Rectal smooth muscle tissue (tissue), 1 donor: ENCODE results near the gene CELA2B.

Experiments used
- H3K27ac ChIP-seq: one replicate; pipeline ENCODE4 v1.7.0; 2013; ENCODE audit warnings: low read depth, low read length, inconsistent platforms
- H3K27me3 ChIP-seq: one replicate; pipeline ENCODE4 v1.7.0; 2013; ENCODE audit warnings: low read length; ENCODE audit not compliant: control insufficient read depth, insufficient read depth
- H3K36me3 ChIP-seq: one replicate; pipeline ENCODE4 v1.7.0; 2013; ENCODE audit warnings: low read length; ENCODE audit not compliant: control insufficient read depth, insufficient read depth
- H3K4me1 ChIP-seq: one replicate; pipeline ENCODE4 v1.7.0; 2013; ENCODE audit warnings: low read length; ENCODE audit not compliant: control insufficient read depth, insufficient read depth
- H3K4me3 ChIP-seq: one replicate; pipeline ENCODE4 v1.7.0; 2013; ENCODE audit warnings: low read length
- H3K9ac ChIP-seq: one replicate; pipeline ENCODE4 v1.7.0; 2013; ENCODE audit warnings: low read length

CELA2B gene

DNA sequence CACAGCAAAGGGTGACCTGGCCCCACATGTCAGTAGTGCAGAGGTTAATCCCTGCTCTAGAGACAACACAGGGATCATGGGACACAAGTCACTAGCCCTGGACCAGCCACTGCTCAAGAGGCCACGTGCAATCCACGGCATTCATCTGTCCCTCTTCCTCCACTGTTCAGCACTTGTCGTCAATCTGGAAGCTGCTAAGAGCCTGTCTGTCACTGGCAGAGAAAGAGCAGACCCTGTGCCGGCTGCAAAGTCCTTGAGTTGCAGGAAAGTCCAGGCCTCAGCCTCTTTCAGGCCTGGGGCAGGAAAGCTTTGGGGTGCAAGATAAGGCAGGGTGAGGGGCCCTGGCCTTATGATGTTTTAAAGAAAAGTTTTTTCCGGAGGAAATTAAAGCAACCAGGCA, 16.7 kb downstream of the CELA2B start:
- Histone ChIP-seq H3K27ac (no peak overlapping the region), H3K4me1 (no peaks in the 10 kb centered on the region), H3K36me3 (peaks cover 13% of the 10 kb centered on the region), H3K27me3 (no peaks in the 10 kb centered on the region), H3K4me3 (no peak overlapping the region), H3K9ac (no peak overlapping the region)

DNA sequence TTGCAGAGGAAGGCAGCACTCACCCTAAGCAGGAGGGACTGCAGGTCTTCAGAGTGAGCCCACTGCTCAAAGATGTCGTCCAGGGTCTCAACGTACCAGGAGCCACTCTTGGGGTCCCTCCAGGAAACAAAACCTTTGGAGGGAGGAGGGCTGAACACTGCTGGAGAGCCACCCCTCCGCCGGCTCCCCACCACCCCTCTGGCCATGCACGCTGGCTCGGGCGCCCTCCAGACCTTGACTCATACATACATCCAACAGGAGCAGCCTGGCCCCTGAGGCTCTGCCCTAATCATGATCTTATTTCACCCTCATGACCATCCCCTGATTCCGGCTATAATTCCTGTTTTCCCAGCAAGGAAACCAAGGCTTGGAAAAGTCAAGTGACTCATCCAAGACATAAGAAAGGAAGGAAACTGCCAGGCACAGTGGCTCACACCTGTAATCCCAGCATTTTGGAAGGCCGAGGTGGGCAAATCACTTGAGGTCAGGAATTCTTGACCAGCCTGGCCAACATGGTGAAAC, 18.0 kb downstream of the CELA2B start:
- no peaks in the 10 kb centered on the region for H3K4me1 ChIP-seq
- no peak overlapping the region for H3K27ac ChIP-seq

DNA sequence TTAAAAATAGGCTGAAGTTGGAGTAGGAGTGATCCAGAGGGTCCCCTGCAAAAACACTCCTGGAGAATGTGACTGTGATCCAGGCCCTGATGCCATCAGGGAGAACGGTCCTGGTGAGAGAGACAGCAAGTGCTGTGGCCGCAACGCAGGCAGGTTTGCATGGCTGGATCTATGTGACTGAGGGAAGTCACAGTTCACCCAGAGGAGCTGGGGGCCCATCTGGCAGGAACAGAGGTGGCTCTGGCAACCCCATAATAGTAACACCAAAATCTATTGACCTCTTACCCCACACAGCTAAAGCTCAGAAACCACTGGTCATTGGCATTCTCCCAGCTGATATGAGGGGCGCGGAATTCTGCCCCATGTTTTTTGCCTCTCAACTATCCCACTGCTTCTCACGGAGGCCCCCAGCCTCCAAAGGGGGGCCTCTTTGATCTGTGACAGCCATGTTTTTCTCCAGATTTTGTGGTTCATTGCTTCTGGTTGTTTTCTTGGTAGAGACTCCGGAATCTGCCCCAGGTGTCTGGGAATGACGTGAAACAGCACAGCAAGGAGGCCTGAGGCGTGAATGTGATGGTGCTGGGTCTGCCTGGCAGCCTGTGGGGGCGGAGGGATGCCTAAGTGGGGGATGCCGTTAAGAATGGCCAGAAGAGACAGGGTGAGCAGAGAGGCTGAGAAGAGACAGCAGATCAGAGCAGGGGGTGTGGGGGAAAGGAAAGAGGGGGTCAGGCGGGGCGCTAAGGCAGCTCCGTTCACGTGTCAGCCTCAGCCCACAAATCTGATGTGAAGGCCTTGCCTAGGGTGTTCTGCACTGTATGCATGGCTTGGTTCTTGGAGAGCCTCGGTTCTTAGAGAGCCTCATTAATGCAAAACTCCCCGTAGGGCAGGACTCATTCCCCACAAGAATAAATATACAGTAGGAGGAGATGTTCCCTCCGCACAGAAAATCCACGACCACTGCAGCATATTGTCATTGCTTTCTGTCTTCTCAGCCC, 24.6 kb downstream of the CELA2B start:
- no peak overlapping the region for H3K27ac ChIP-seq
- H3K27me3 ChIP-seq, result no peaks in the 10 kb centered on the region
- peaks cover 4% of the 10 kb centered on the region for H3K36me3 ChIP-seq
- H3K4me1 ChIP-seq, result no peaks in the 10 kb centered on the region
- no peak overlapping the region for H3K4me3 ChIP-seq
- H3K9ac ChIP-seq, result no peak overlapping the region

More for the DNA sequence above, 18.0 kb downstream of the CELA2B start:
- no peak overlapping the region for H3K4me3 ChIP-seq
- H3K9ac ChIP-seq, result no peak overlapping the region
- peaks cover 13% of the 10 kb centered on the region for H3K36me3 ChIP-seq
- no peaks in the 10 kb centered on the region for H3K27me3 ChIP-seq

DNA sequence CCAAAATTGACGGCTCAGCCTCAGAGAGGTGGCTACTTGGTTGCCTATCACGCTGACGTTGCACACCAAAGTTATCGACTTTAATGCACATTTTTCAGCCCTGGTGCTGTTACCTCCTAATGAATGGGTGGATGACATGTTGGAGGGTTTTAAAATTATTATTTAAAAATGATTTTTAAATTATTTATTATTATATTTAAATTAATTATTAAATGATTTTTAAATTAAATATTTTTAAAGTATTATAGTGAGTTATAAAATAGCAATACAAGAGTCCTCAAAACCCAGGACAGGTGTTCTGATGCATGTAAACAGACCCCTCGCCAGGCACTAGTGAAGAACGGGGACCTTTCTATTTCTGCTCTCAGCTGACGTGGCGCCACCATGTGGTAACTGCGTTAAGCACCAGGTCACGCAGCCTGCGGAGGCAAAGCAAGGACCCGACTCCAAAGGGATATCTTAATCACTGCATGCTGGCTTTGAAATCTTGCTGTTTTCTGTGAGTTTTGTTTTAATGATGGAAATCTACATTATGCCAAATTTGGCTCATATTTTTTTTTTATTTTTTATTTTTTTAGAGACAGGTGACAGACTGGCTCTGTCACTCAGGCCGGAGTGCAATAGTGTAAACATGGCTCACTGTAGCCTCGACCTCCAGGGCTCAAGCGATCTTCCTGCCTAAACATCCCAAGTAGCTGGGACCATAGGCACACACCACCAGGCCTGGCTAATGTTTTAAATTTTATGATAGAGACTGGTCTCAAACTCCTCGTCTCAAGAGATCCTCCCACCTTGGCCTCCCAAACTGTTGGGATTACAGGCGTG, 25.5 kb downstream of the CELA2B start:
- peaks cover 4% of the 10 kb centered on the region for H3K36me3 ChIP-seq
- no peak overlapping the region for H3K4me3 ChIP-seq
- H3K4me1 ChIP-seq, result no peaks in the 10 kb centered on the region

DNA sequence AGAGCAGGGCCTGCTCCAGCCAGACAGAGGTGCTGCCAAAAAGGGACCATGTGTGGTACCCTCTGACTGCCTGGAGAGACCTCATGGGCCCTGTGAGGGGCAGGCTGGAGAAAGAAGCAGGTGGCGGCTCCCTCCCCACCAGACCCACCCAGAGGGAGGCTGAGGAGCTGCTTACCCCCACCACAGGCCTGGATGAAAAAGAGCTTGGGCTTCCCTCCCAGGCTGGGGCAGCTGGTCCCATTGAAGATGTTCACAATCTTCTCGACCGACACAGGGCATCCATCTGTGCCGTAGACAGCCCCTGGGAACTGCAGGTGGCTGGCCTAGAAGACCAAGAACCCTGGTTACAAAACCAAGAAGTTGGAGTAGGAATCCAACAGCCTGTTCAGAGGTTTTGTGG, 28.5 kb downstream of the CELA2B start:
- Histone ChIP-seq H3K4me1 (no peaks in the 10 kb centered on the region), H3K9ac (no peak overlapping the region), H3K36me3 (peaks cover 4% of the 10 kb centered on the region), H3K27me3 (no peaks in the 10 kb centered on the region), H3K27ac (no peak overlapping the region), H3K4me3 (no peak overlapping the region)

More for the DNA sequence above, 25.5 kb downstream of the CELA2B start:
- H3K27me3 ChIP-seq, result no peaks in the 10 kb centered on the region
- H3K9ac ChIP-seq, result no peak overlapping the region
- H3K27ac ChIP-seq, result no peak overlapping the region

DNA sequence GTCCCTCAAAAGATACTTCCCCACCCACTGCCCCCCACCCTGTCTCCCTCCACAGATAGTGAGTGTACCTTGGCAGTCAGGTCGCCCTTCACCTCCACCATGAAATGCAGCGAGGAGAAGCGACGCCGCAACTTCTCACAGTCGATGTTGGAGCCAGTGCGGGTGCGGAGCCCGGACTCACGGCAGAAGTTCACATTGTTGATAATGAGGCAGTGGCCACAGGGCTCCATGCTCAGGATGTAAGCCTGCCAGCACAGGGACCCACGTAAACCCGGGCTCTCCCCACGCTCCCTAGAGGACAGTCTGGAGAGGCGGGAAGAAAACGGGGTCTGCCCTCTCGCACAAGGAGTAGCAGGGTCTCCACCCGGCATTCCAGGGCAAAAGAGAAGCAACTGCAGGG, 30.9 kb downstream of the CELA2B start:
- Histone ChIP-seq H3K4me1 (no peaks in the 10 kb centered on the region), H3K4me3 (no peak overlapping the region), H3K9ac (no peak overlapping the region), H3K36me3 (peaks cover 4% of the 10 kb centered on the region), H3K27ac (no peak overlapping the region), H3K27me3 (no peaks in the 10 kb centered on the region)

DNA sequence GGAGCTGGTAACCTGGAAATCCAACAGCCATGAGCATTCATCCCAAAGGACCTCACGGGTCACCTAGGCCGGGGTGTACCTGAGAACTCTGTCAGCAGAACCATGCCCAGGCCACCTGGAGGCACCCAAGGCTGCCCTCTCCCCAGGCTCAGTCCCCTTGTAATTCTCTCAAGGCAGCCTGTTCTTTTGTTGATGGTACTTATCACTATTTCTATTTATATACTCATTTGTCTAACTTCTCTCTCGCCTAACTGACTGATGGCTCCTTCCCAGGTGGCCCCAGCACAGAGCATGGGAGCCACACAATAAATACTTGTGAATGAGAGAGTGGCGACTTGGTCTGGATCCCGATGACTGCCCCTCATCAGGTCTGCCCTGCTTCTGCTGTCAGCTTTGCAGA, 31.4 kb downstream of the CELA2B start:
- no peak overlapping the region for H3K27ac ChIP-seq
- H3K36me3 ChIP-seq, result peaks cover 4% of the 10 kb centered on the region
- H3K4me1 ChIP-seq, result no peaks in the 10 kb centered on the region
- H3K27me3 ChIP-seq, result no peaks in the 10 kb centered on the region
- H3K4me3 ChIP-seq, result no peak overlapping the region
- H3K9ac ChIP-seq, result no peak overlapping the region

DNA sequence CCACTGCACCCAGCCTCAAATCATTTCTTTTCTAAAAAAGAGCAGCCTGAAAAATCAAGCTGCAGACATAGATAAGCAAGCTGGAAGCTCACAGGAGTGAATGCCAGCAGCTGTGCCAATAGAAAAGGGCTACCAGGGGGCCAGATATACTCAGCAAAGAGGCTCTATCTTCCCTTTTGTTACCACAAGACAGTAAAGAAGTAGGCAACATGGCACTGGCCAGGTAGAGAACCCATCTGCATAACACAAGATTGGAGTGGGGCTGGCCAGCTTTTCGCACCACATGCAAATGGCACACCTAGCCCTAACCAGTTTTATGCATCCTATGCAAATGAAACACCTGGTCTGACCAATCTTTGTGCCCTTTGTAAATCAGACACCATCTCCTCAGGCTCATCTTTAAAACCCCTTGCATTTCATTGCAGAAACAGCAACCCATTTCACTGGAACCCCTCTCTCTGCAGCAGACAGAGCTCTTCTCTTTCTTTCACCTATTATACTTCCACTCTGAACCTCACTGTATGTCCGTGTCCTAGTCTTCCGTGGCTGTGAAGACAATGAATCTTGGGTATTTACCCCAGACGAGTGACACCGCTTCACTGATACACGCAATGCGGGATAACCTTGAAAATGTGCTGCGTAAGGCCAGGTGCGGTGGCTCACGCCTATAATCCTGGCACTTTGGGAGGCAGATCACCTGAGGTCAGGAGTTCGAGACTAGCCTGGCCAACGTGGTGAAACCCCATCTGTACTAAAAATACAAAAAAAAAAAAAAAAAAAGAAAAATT, 33.0 kb downstream of the CELA2B start:
- H3K27ac ChIP-seq, result no peak overlapping the region
- no peaks in the 10 kb centered on the region for H3K27me3 ChIP-seq
- no peak overlapping the region for H3K4me3 ChIP-seq
- H3K4me1 ChIP-seq, result no peaks in the 10 kb centered on the region
- H3K36me3 ChIP-seq, result peaks cover 4% of the 10 kb centered on the region
- no peak overlapping the region for H3K9ac ChIP-seq

DNA sequence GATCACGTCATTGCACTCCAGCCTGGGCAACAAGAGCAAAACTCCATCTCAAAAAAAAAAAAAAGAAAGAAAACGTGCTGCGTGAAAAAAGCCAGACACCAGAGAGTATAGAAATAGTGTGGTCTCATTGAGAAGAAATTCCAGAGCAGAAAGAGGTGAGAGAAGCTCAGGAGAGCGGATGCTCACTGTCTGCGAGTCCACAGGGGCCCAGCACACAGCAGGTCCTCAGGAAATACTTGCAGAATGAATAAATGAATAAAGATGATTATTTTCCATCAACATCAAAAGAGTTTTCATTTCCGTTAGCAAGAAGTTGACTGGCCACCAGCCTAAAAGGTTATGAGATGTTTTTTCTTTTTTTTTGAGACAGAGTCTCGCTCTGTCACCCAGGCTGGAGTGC, 33.7 kb downstream of the CELA2B start:
- H3K36me3 ChIP-seq, result no peaks in the 10 kb centered on the region
- H3K4me3 ChIP-seq, result no peak overlapping the region
- H3K27ac ChIP-seq, result no peak overlapping the region
- H3K9ac ChIP-seq, result no peak overlapping the region
- H3K27me3 ChIP-seq, result no peaks in the 10 kb centered on the region
- no peaks in the 10 kb centered on the region for H3K4me1 ChIP-seq

DNA sequence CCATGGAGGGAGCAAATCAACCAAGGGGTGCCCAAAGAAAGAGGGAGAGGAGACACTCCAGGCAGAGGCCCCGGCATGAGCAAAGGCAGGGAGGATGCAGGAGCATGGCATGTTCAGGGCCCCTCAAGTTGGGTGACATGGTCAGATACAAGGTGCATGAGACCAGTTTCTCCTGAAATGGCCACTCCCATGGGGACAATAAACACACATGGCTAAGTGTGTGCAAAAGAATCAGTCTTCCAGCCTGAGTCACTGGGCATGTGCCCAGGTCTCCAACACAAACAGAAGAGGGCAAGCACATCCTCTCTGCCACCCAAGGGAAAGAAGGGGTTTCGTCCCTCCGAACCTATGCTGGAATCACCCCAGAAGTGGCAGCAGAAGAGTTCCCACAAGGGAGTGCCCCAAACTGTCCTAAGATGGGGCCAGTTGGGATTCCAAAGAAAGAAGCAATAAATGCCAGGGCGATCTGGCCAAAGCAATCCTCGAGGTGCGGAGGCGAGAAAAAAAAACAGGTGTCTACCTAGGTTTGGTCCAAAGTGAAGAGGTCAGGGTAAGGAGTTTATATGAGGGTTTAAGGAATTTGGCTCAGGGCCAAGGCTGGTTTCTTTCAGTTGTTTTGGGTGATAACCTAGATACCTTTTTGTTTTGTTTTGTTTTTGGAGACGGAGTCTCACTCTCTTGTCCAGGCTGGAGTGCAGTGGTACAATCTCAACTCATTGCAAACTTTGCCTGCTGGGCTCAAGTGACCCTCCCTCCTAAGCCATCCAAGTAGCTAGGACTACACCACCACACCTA, 34.9 kb downstream of the CELA2B start:
- Histone ChIP-seq H3K4me3 (no peak overlapping the region), H3K4me1 (no peaks in the 10 kb centered on the region), H3K9ac (no peak overlapping the region), H3K27me3 (no peaks in the 10 kb centered on the region), H3K27ac (no peak overlapping the region), H3K36me3 (peaks cover 5% of the 10 kb centered on the region)

DNA sequence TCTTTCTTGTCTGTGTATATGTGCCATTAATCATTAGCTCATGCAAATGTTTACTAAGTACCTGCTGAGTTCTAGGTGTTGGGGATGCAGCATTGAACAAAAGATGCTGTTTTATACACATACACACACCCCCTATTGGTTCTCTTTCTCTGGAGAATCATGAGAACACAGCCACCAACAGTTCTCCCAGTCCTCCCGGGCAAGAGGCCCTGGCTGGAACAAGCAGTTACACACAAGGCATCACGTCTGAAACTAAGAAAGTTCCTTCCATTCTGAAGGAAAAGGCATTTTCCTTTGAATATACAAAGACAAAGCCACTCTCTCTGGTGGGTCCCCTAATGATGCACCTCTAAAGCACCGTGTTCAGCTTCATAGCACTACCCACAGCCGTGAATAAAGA, 37.3 kb downstream of the CELA2B start:
- no peak overlapping the region for H3K27ac ChIP-seq
- H3K27me3 ChIP-seq, result no peaks in the 10 kb centered on the region
- no peak overlapping the region for H3K9ac ChIP-seq
- H3K4me3 ChIP-seq, result no peak overlapping the region
- peaks cover 11% of the 10 kb centered on the region for H3K36me3 ChIP-seq
- no peaks in the 10 kb centered on the region for H3K4me1 ChIP-seq
